HG02973 (cell line): Measurements from ENCODE around the gene SPC24.
"Not testable (repeated sequence)": the region's sequence is repeated elsewhere in the genome, so short reads cannot be mapped to it uniquely, and the experiment has no call there.

ENCODE experiments used
- ATAC-seq: cut with Tn5 transposase; IDR thresholded peaks from one replicate; pipeline ENCODE4 v1.9.1; 2021; ENCODE audit warnings: moderate library complexity; ENCODE audit not compliant: unreplicated experiment

SPC24 gene

GRCh38 chr19:11131471-11131870 is 24.1 kb downstream of the SPC24 start:
- no peak for ATAC-seq

DNA sequence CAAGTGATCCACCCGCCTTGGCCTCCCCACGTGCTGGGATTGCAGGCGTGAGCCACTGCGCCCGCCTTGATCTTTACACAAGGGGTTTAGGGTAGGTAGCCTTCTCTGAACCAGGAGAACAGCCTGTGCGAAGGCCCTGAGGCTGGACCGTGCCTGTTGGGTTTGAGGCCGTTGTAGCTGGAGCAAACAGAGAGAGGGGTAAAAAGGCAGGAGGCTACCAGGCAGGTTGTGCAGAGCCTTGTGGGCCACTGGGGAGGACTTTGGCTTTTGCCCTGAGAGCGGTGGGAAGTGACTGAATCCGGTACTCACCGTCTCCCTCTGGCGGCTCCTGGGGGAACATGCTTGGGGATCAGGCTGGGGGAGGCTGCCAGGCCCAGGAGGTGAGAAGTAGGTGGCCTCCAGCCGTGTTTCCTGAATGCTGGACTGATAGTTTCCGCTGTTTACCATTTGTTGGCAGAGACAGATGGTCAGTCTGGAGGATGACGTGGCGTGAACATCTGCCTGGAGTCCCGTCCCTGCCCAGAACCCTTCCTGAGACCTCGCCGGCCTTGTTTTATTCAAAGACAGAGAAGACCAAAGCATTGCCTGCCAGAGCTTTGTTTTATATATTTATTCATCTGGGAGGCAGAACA is 24.6 kb downstream of the SPC24 start:
- no peak for ATAC-seq

- no peak for ATAC-seq
Observed at GRCh38 chr19:11127905-11128304, 27.7 kb downstream of the SPC24 start.

GRCh38 chr19:11125994-11126685 is 29.4 kb downstream of the SPC24 start:
- ATAC-seq: no peak

DNA sequence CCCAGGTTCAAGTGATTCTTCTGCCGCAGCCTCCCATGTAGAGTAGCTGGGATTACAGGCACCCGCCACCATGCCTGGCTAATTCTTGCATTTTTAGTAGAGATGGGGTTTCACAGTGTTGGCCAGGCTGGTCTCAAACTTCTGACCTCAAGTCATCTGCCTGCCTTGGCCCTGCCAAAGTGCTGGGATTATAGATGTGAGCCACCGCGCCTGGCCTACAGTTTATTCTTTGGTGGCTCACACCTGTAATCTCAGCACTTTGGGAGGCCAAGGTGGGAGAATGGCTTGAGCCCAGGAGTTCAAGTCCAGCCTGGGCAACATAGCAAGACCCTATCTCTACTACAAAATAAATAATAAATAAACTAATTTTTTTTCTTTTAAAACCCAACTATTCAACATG is 31.4 kb downstream of the SPC24 start:
- not testable (repeated sequence) for ATAC-seq

GRCh38 chr19:11123114-11123513 is 32.5 kb downstream of the SPC24 start:
- ATAC-seq: no peak

DNA sequence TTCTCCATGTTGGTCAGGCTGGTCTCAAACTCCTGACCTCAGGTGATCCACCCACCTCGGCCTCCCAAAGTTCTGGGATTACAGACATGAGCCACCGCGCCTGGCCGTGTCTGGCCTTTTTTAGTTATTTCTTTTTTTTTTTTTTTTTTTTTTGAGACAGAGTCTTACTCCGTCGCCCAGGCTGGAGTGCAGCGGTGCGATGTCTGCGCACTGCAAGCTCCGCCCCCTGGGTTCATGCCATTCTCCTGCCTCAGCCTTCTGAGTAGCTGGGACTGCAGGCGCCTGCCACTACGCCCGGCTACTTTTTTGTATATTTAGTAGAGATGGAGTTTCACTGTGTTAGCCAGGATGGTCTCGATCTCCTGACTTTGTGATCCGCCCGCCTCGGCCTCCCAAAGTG is 33.6 kb downstream of the SPC24 start:
- not testable (repeated sequence) for ATAC-seq

DNA sequence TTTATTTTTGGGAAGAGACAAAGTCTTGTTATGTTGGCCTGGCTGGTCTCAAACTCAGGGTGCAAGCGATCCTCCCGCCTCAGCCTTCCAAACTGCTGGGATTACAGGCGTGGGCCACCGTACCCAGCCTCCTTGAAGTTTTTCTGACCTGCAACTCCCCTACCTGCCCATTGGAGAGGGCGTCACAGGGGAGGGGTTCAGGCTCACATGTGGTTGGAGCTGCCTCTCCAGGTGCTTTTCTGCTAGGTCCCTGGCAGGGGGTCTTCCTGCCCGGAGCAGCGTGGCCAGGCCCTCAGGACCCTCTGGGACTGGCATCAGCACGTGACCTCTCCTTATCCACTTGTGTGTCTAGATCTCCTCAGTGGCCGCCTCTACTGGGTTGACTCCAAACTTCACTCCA is 39.1 kb downstream of the SPC24 start:
- ATAC-seq: no peak

DNA sequence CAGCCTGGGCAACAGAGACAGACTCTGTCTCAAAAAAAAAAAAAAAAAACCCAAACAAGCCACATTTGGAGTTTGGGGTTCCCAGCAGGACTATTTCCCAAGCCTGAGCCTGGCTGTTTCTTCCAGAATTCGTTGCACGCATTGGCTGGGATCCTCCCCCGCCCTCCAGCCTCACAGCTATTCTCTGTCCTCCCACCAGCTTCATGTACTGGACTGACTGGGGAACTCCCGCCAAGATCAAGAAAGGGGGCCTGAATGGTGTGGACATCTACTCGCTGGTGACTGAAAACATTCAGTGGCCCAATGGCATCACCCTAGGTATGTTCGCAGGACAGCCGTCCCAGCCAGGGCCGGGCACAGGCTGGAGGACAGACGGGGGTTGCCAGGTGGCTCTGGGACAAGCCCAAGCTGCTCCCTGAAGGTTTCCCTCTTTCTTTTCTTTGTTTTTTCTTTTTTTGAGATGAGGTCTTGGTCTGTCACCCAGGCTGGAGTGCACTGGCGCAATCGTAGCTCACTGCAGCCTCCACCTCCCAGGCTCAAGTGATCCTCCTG is 39.6 kb downstream of the SPC24 start:
- ATAC-seq: no peak

DNA sequence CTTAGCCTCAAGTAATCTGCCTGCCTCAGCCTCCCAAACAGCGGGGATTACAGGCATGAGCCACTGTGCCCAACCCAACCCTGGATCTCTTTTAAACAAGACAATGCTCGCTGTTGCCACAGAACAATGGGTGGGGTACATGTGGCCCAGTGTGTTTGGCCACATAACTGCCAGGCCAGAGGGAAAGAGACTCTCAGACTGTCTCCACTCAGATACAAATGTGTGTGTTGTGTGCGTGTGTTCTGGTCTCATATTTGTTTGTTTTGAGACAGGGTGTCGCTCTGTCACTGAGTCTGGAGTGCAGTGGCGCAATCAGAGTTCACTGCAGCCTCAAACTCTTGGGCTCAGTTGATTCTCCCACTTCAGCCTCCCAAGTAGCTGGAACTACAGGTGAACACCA is 40.5 kb downstream of the SPC24 start:
- no peak for ATAC-seq

GRCh38 chr19:11113140-11113708 is 42.4 kb downstream of the SPC24 start:
- ATAC-seq: no peak

GRCh38 chr19:11111771-11112144 is 43.8 kb downstream of the SPC24 start:
- ATAC-seq: no peak

DNA sequence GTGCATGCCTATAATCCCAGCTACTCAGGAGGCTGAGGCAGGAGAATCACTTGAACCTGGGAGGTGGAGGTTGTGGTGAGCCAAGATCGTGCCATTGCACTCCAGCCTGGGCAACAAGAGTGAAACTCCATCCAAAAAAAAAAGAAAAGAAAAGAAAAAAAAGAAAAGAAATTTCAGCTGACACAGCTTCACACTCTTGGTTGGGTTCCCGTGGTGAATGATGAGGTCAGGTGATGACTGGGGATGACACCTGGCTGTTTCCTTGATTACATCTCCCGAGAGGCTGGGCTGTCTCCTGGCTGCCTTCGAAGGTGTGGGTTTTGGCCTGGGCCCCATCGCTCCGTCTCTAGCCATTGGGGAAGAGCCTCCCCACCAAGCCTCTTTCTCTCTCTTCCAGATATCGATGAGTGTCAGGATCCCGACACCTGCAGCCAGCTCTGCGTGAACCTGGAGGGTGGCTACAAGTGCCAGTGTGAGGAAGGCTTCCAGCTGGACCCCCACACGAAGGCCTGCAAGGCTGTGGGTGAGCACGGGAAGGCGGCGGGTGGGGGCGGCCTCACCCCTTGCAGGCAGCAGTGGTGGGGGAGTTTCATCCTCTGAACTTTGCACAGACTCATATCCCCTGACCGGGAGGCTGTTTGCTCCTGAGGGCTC is 44.3 kb downstream of the SPC24 start:
- ATAC-seq: no peak

DNA sequence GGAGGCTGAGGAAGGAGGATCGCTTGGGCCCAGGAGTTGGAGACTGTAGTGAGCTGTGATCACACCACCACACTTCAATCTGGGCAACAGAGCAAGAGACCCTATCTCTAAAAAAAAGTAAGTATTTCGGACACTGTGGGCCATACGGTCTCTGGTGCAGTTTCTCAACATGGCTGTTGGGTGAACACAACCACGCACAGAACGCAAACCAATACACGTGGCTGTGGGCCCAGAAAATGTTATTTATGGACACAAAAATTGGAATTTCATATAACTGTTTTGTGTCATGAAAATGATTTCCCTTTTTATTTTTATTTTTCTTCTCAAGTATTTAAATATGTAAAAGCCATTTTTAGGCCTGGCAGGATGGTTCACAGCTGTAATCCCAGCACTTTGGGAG is 46.8 kb downstream of the SPC24 start:
- ATAC-seq: no peak

- ATAC-seq: no peak
Observed at GRCh38 chr19:11106477-11106876, 49.1 kb downstream of the SPC24 start.

DNA sequence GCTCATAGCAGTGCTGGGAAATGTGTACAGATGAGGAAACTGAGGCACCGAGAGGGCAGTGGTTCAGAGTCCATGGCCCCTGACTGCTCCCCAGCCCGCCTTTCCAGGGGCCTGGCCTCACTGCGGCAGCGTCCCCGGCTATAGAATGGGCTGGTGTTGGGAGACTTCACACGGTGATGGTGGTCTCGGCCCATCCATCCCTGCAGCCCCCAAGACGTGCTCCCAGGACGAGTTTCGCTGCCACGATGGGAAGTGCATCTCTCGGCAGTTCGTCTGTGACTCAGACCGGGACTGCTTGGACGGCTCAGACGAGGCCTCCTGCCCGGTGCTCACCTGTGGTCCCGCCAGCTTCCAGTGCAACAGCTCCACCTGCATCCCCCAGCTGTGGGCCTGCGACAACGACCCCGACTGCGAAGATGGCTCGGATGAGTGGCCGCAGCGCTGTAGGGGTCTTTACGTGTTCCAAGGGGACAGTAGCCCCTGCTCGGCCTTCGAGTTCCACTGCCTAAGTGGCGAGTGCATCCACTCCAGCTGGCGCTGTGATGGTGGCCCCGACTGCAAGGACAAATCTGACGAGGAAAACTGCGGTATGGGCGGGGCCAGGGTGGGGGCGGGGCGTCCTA is 50.5 kb downstream of the SPC24 start:
- no peak for ATAC-seq

GRCh38 chr19:11103667-11104066 is 51.9 kb downstream of the SPC24 start:
- ATAC-seq: not testable (repeated sequence)

- ATAC-seq: no peak
Observed at GRCh38 chr19:11102944-11103343, 52.6 kb downstream of the SPC24 start.

DNA sequence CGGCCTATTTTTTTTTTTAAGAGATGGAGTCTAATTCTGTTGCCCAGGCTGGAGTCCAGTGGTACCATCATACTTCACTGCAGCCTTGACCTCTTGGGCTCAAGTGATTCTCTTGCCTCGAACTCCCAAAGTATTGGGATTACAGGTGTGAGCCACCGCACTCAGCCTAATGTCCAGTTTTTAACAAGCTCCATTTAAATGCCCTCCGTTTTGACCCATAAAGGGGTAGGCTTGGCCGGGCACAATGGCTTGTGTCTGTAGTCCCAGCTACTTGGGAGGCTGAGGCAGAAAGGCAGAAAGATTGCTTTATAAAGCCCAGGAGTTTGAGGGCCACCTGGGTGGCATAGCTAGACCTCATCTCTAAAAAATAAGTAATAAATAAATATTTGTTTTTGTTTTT is 54.5 kb downstream of the SPC24 start:
- no peak for ATAC-seq

GRCh38 chr19:11100049-11100448 is 55.5 kb downstream of the SPC24 start:
- no peak for ATAC-seq

DNA sequence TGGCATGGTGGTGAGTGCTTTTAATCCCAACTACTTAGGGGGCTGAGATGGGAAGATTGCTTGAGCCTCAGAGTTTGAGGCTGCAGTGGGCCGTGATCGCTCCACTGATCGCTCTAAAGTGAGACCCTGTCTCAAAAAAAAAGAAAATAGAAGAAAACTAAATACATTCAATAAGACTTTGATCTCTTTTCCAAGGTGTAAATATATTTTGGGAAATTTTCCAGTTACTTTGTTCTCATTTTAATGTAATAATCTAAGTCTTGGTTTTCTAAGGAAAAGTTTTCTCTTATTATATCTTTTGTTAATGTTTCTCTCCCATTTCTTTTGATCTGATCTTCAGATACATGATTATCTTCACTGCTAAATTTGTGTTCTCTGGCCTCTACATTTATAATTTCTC is 56.7 kb downstream of the SPC24 start:
- ATAC-seq: no peak
